Embryonic facial prominence (tissue), 1 donor: ENCODE results near the gene RASAL3.
"Not testable (repeated sequence)": the region's sequence is repeated elsewhere in the genome, so short reads cannot be mapped to it uniquely, and the experiment has no call there.

Experiments
- DNase-seq: peaks from one replicate; pipeline ENCODE4 v3.0.0-alpha.2; 2016; ENCODE audit errors: extremely low spot score

Gene RASAL3

GRCh38 chr19:15473821-15474220 lies 9.5 kb upstream of the RASAL3 start:
- not testable (repeated sequence) for DNase-seq

GRCh38 chr19:15471639-15472101 lies 7.3 kb upstream of the RASAL3 start:
- no peak for DNase-seq

DNA sequence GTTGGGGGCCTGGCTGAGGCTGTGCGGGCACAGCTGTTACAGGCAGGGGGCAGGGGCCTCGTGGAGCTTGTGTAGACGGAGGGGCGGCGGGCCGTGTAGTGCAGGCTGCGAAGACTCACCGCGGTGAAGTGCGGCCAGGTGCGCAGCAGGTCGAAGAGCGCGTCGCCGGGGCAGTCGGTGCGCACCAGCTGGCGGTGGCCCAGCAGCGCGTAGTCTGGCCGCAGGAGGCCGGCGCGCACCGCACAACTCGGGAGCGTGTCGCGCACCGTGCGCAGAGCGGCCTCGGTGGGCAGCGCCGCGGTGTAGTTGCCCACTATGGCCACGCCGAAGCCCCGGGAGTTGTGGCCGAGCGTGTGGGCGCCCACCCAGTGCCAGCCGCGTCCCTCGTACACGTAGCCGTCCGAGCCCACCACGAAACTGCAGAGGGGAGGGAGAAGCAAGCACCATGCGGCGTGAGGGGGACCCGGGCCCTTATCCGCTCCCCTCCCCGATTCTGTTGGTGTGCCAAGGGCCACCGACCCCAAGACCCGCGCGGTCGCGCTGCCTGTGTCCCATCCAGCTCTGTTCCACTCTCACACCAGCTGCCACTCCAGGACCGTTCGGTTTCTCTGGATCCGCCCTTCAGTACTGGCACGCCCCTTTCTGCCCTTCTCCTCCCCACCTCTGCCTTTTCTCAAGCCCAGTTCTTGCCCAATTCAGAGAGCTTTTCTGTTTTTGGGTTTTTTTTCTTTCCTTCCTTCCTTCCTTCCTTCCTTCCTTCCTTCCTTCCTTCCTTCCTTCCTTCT lies 5.4 kb upstream of the RASAL3 start:
- no peak for DNase-seq

- no peak for DNase-seq
These were observed 4.5 kb upstream of the RASAL3 start for GRCh38 chr19:15468675-15469512.

- no peak for DNase-seq
These were observed 3.4 kb upstream of the RASAL3 start for GRCh38 chr19:15467734-15468214.

DNA sequence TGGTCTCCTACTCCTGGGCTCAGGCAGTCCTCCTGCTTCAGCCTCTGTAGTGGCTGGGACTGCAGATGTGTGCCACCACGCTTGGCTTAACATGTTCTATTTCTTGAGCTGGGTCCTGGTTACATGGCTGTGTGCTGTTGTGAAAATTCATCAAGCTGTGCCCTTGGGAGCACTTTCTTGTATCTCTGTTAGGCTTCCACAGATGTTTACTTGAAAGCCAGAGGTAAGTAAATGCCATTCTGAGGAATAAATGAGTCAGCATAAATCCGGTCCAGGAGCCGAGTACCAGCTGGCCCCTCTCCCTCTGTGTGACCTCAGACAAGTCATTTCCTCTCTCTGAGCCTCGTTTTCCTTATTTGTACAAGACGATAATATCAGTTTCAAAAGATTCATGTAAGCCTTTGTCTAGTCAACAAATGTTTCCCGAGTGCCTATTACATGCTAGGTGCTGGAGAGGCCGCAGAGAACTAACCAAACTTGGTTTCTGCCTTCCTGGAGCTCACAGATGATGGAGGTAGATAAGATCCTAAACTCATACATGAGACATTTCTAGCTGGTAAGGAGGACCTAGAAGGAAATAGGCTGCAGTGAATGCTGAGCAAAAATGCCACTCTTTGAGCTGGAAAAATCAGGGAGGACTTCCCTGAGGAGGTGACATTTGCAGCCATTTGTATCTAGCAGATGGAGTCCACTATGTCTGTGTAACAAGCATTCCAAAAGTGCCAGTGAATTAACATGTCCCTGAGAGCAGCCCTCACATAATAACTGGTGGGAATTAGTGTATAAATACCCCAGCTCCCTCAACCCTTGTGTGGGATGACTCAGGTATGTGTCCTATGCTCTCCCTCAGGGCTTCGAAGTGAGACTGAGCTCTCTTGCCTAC lies 2.7 kb upstream of the RASAL3 start:
- DNase-seq = no peak

DNA sequence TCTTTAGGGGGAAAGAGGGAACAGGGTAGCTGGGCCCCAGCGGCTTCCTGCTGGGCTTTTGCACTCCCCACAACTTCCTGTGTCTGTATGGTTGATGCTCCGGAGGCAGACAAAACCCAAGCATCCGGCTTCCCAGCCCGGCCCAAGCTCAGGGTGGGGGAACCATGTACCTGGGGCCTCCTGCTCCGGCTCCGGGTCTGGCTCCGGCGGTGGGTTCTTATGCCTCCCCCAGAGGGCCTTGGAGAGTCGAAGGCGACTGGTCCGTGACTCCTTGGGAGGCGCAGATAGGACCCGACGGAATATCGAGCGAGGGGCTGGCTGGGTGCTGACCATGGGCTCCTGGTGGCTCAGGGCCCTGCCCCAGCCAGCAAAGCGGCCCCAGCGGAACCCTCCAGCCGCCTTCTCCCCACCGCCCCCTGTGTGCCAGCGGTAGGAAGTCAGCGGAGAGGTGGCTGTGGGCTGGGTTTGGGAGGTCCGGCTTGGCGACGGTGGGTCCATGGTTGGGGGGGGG lies 428 bp downstream of the RASAL3 start:
- DNase-seq = no peak

DNA sequence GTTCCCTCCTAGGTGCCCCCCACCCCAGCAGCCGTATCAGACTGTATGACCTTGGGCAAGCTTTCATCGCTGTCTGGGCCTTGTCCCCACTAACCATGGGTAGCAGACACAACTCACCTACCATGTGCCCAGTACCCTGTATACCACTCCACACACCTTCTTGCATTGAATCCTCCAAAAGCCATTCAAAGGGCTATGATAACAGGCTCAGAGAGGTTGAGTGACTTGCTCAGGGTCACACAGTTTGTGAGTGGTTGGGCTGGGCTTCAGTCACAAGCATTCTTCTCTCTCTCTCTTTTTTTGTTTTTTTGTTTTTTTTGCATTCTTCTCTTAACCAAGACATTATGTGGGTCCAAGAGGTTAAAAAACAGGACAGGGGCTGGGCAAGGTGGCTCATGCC lies 2.6 kb downstream of the RASAL3 start:
- DNase-seq = no peak

DNA sequence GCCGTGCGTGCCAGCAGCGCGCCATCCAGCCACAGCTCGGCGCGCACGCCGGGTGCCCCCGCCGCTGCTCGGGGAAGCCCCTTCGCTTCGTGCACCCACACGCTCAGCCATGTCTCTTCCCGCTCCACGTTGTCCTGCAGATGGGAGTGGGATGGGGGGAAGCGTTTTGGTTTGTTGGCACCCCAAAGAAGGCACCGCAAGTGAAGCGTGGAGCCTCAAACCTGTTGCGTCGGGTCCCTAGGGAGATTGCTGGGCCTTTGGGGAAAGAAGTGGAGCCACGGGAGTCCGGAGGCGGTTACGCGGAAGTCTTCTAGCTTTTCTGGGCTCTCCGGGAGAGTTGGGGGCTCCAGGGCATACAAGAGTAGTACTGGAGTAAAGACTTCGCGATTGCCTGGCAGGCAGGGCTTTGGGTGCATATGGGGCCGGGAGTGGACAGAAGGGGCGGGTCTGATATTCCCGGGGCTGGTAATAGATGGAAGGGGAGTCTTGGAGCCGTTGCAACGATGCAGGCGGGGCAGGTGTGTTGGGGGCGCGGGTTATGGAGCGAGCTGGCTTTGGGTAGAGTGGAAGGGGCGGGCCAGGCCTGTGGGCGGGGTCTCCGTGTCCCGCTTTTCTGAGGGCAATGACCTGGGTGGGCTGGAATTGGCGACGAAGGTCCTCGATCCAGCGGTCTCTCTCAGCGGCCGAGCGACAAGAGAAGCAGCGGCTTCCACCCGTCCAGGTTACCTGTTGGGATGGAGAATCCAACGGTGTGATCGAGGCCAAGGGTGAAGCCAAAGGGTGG lies 6.5 kb downstream of the RASAL3 start:
- no peak for DNase-seq

- DNase-seq = no peak
These were observed 7.3 kb downstream of the RASAL3 start for GRCh38 chr19:15456871-15457700.

- no peak for DNase-seq
These were observed 7.9 kb downstream of the RASAL3 start for GRCh38 chr19:15456441-15456840.

GRCh38 chr19:15455996-15456395 lies 8.3 kb downstream of the RASAL3 start:
- DNase-seq = no peak

- no peak for DNase-seq
These were observed 10.2 kb downstream of the RASAL3 start for GRCh38 chr19:15453906-15454860.

DNA sequence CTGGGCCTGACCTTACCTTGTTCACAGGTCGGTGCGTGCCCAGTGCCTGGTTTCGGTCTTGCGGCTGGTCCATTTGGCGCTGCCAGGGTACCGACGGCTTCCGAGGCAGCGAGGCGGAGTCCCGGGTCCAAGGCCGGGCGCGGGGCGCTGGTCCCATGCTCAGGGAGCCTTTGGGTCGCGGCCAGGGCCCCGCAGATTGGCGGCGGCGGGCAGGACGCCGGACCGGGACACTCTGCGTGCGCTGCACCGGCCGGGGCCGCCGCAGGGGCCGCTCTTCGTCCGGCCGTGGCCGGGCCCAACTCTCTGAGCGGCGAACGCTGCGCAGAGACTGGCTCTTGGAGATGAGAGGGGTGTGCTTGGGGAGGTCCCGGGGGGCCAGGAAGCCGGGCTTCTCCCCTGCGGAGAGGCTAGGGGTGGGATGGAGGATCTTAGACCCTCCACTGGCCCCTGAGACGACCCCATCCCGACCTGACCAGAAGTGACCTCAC lies 11.2 kb downstream of the RASAL3 start:
- no peak for DNase-seq

DNA sequence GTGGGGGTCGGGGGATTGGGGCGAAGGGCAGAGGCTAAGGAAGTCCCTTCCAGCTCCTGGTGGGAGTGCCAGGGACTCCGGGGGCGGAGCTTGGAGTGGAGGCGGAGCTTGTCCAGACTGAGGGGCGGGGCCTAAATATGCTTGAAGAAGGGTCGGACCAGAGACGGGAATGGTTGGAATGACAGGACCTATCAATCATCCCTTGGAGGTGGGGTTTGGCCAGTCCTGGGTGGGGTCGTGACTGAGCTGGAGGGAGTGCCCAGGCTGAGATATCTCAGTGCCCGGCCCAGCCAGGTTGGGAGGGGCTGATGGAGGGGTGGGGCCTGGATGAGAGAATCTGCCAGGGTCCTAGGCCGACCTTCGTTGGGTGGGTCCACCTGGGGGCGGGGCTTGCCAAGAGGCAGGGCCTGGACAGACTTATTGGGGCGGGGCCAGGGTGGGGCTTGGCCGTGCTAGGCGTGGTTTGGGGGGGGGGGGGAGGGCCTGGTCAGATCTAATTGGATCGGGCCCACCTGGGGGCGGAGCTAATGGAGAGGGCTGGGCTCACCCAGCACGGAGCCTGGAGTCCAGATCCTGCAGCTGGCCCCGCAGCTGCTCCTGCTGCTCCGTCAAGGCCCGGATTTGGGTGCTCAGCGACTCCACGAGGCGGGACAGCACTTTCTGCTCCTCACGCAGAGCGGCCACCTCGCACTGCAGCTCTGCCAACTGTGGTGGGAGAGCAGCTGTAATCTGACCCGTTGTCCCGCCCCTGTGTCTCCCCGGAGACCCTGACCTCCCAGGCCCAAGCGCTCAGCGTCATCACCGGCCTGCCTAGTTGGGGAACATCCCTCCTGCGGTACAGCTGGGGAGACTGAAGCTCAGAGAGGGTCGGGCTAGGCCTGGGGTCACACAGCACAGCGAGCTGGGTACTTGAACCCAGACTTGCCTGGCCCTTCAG lies 12.0 kb downstream of the RASAL3 start:
- DNase-seq = no peak

DNA sequence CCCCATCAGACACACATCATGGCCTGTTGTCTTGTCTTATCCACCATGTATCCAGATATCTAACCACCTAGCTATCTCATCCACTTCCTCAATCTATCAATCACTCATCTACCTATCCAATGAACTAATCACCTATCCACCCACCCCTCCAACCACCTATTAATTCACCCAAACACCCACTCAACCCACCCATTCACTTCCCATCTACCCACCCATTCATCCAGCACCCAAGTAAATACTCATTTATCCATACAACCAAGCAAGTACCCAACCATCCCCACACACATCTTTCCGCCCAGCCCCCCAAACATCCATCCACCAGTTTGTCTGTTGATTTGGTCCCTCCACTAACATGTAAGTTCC lies 13.8 kb downstream of the RASAL3 start:
- DNase-seq = no peak
